ENCODE results near the gene GCAT. TPM values are rescaled to one million over a fixed set of nuclear protein-coding genes. Genes with fewer than 3 reads are reported as not detected.

The GCAT gene
- total RNA-seq, 4 donors from 2014 or later: 3.8 to 53.8 (median 14.9) TPM

GRCh38 chr22:37820350-37820749, 12.6 kb downstream of the GCAT start:
- H3K4me1 ChIP-seq: peaks cover 0 to 23% of the 10 kb centered on the region in 2 donors
- peaks cover 0 to 12% of the 10 kb centered on the region in 2 donors for H3K27me3 ChIP-seq
- H3K36me3 ChIP-seq: no peaks in the 10 kb centered on the region
- no peak overlapping the region for H3K27ac ChIP-seq
- intact Hi-C loops (cut with DNase I; ENCODE audit: low total_unique reads): no loop called here
- DNase-seq: no peak
- no peak overlapping the region for H3K4me3 ChIP-seq
- H3K9me3 ChIP-seq: no peaks in the 10 kb centered on the region
- TF ChIP-seq CTCF (IDR thresholded peaks at IDR 0.05) (no peak), POLR2A (IDR thresholded peaks at IDR 0.05) (no peak)

- Histone ChIP-seq H3K4me3 (no peak overlapping the region), H3K4me1 (peaks cover 0 to 23% of the 10 kb centered on the region in 2 donors), H3K9me3 (no peaks in the 10 kb centered on the region), H3K27me3 (peaks cover 0 to 12% of the 10 kb centered on the region in 2 donors), H3K27ac (no peak overlapping the region), H3K36me3 (no peaks in the 10 kb centered on the region)
- TF ChIP-seq CTCF (IDR thresholded peaks at IDR 0.05) (no peak), POLR2A (IDR thresholded peaks at IDR 0.05) (no peak)
- DNase-seq: no peak
- intact Hi-C loops (cut with DNase I; ENCODE audit: low total_unique reads): no loop called here
Measured at GRCh38 chr22:37822079-37822833, 14.5 kb downstream of the GCAT start.

GRCh38 chr22:37823134-37823985, 15.6 kb downstream of the GCAT start, which contains the start of gene GALR3:
Gene GALR3, plus strand, starts transcription at chr22:37823382. Its CDS starts 25 bp downstream, at chr22:37823407.
- intact Hi-C loops (cut with DNase I; ENCODE audit: low total_unique reads): no loop called here
- Histone ChIP-seq H3K4me3 (no peak within 1 kb of the TSS), H3K27me3 (peaks cover 0 to 12% of the 10 kb centered on the region in 2 donors), H3K36me3 (no peaks in the 10 kb centered on the region), H3K4me1 (peaks cover 0 to 17% of the 10 kb centered on the region in 2 donors), H3K9me3 (no peaks in the 10 kb centered on the region), H3K27ac (no peak within 1 kb of the TSS)
- DNase-seq: no peak
- no peak for TF ChIP-seq CTCF (IDR thresholded peaks at IDR 0.05)
- TF ChIP-seq POLR2A (IDR thresholded peaks at IDR 0.05): no peak

GRCh38 chr22:37824674-37825641, 17.2 kb downstream of the GCAT start:
- no peak for TF ChIP-seq CTCF (IDR thresholded peaks at IDR 0.05)
- TF ChIP-seq POLR2A (IDR thresholded peaks at IDR 0.05): no peak
- Histone ChIP-seq H3K27me3 (peaks cover 0 to 12% of the 10 kb centered on the region in 2 donors), H3K4me1 (peaks cover 0 to 10% of the 10 kb centered on the region in 2 donors), H3K27ac (no peak overlapping the region), H3K36me3 (no peaks in the 10 kb centered on the region), H3K9me3 (no peaks in the 10 kb centered on the region), H3K4me3 (no peak overlapping the region)
- no peak for DNase-seq
- intact Hi-C loops (cut with DNase I; ENCODE audit: low total_unique reads): no loop called here
